H1 (cell line): ENCODE measurements around the gene GPX5. TPM values are rescaled to one million over a fixed set of nuclear protein-coding genes. Genes with fewer than 3 reads are reported as not detected.

Experiments
- CTCF ChIA-PET: fragments of 300-600 bp; sonication (Branson Sonifier 250); formaldehyde crosslinking; loops from one replicate; lab custom pipeline; 2021; ENCODE audit not compliant: partially characterized antibody; lab: Charles Lee
- POLR2A ChIA-PET: fragments of 300-600 bp; sonication (Branson Sonifier 250); formaldehyde crosslinking; loops from one replicate; lab custom pipeline; 2021; ENCODE audit warnings: inconsistent platforms; ENCODE audit not compliant: partially characterized antibody; lab: Charles Lee
- DNase-seq, 2 experiments: peaks; one replicate each; pipeline versions ENCODE4 v3.0.0 to v3.0.0-alpha.2; 2010 to 2022; ENCODE audit warnings: low spot score in 2 of 2, low read depth in 1 of 2, mixed read lengths in 1 of 2
- FAIRE-seq: peaks from 2 replicates; lab custom pipeline; 2011; peaks lifted over from hg19 to GRCh38; lab: Jason Lieb, UNC
- H2AFZ ChIP-seq: 2 replicates; pipeline ENCODE4 v1.8.1; 2012; ENCODE audit warnings: low read length, inconsistent platforms
- H2AK5ac ChIP-seq: 2 replicates; pipeline ENCODE4 v1.6.1; 2013; ENCODE audit warnings: low read depth, low read length
- H2BK120ac ChIP-seq: replicated peaks from 2 replicates; pipeline ENCODE3; 2013; ENCODE audit warnings: low read depth, low read length, inconsistent platforms
- H2BK12ac ChIP-seq: 2 replicates; pipeline ENCODE4 v1.6.1; 2013; ENCODE audit warnings: low read depth, low read length
- H2BK15ac ChIP-seq: 2 replicates; pipeline ENCODE4 v1.6.1; 2013; ENCODE audit warnings: low read length
- H2BK20ac ChIP-seq: 2 replicates; pipeline ENCODE4 v1.6.1; 2013; ENCODE audit warnings: low read length
- H2BK5ac ChIP-seq: 2 replicates; pipeline ENCODE4 v1.6.1; 2013; ENCODE audit warnings: low read depth, low read length
- H3K14ac ChIP-seq: 2 replicates; pipeline ENCODE4 v1.6.1; 2013; ENCODE audit warnings: inconsistent platforms; ENCODE audit not compliant: insufficient read length
- H3K18ac ChIP-seq: 2 replicates; pipeline ENCODE4 v1.6.1; 2013; ENCODE audit warnings: low read length; ENCODE audit errors: extremely low read depth
- H3K23ac ChIP-seq: 2 replicates; pipeline ENCODE4 v1.6.1; 2013; ENCODE audit warnings: inconsistent platforms; ENCODE audit not compliant: insufficient read length
- H3K23me2 ChIP-seq: 2 replicates; pipeline ENCODE4 v1.6.1; 2013; ENCODE audit warnings: low read depth, low read length
- H3K27ac ChIP-seq: 2 replicates; pipeline ENCODE4 v1.6.1; 2011; ENCODE audit warnings: low read depth, low read length, inconsistent platforms
- H3K27me3 ChIP-seq, 4 experiments: replicated peaks in 1 of 4; 1 replicate in 1 of 4; 2 replicates in 3 of 4; pipeline versions ENCODE4 v1.6.1 to v1.8.1; 2011 to 2013; ENCODE audit warnings: low read length in 3 of 4, mild to moderate bottlenecking in 3 of 4, inconsistent platforms in 2 of 4, mixed read lengths in 2 of 4, moderate library complexity in 1 of 4; ENCODE audit not compliant: control insufficient read depth in 3 of 4, insufficient read depth in 3 of 4; ENCODE audit errors: extremely low read depth in 1 of 4
- H3K36me3 ChIP-seq, 4 experiments: 2 replicates each; pipeline versions ENCODE4 v1.6.1 to v1.8.1; 2011 to 2013; ENCODE audit warnings: mild to moderate bottlenecking in 4 of 4, low read length in 3 of 4, moderate library complexity in 2 of 4, control low read depth in 1 of 4, inconsistent platforms in 1 of 4; ENCODE audit not compliant: insufficient read depth in 4 of 4, control insufficient read depth in 2 of 4
- H3K4ac ChIP-seq: replicated peaks from 2 replicates; pipeline ENCODE3; 2013; ENCODE audit warnings: low read length, low read depth, mixed read lengths, inconsistent platforms; ENCODE audit not compliant: insufficient read length
- H3K4me1 ChIP-seq, 4 experiments: replicated peaks in 1 of 4; 1 replicate in 1 of 4; 2 replicates in 3 of 4; pipeline versions ENCODE4 v1.6.1 to v1.8.1; 2011 to 2013; ENCODE audit warnings: low read length in 3 of 4, inconsistent platforms in 2 of 4, mixed read lengths in 1 of 4; ENCODE audit not compliant: insufficient read depth in 4 of 4, control insufficient read depth in 3 of 4
- H3K4me2 ChIP-seq, 2 experiments: 2 replicates each; pipeline versions ENCODE4 v1.6.1 to v1.8.1; 2011 to 2013; ENCODE audit warnings: low read depth in 2 of 2, low read length in 2 of 2, control low read depth in 1 of 2, inconsistent platforms in 1 of 2, mild to moderate bottlenecking in 1 of 2; ENCODE audit not compliant: insufficient read depth in 1 of 2
- H3K4me3 ChIP-seq, 4 experiments: fragments of 200-600, 300-600 bp in 1 of 4; sonication (generic), shearing (Covaris generic), sonication (Bioruptor Twin) in 1 of 4; 2 replicates each; pipeline versions ENCODE4 v1.5.1 to v1.8.1; 2011 to 2016; ENCODE audit warnings: low read length in 4 of 4, low read depth in 3 of 4, control low read depth in 2 of 4, inconsistent platforms in 2 of 4, mild to moderate bottlenecking in 2 of 4, mixed read lengths in 1 of 4, moderate library complexity in 1 of 4; ENCODE audit not compliant: insufficient read depth in 2 of 4; ENCODE audit errors: extremely low read depth in 1 of 4
- H3K56ac ChIP-seq: replicated peaks from 2 replicates; pipeline ENCODE3; 2013; ENCODE audit warnings: low read depth, mild to moderate bottlenecking, mixed read lengths, low read length, inconsistent platforms; ENCODE audit not compliant: insufficient read length
- H3K79me1 ChIP-seq: 2 replicates; pipeline ENCODE4 v1.6.1; 2013; ENCODE audit warnings: low read depth, low read length, control low read depth
- H3K79me2 ChIP-seq, 2 experiments: 2 replicates each; pipeline versions ENCODE4 v1.6.1 to v1.8.1; 2012 to 2013; ENCODE audit warnings: low read length in 2 of 2, mild to moderate bottlenecking in 2 of 2, inconsistent platforms in 1 of 2; ENCODE audit not compliant: insufficient read depth in 2 of 2, control insufficient read depth in 1 of 2
- H3K9ac ChIP-seq, 4 experiments: replicated peaks in 1 of 4; 1 replicate in 1 of 4; 2 replicates in 3 of 4; pipeline versions ENCODE4 v1.6.1 to v1.8.1; 2011 to 2013; ENCODE audit warnings: low read depth in 3 of 4, low read length in 3 of 4, control low read depth in 2 of 4, mild to moderate bottlenecking in 2 of 4, moderate library complexity in 2 of 4, inconsistent platforms in 1 of 4; ENCODE audit errors: extremely low read depth in 1 of 4
- H3K9me3 ChIP-seq, 2 experiments: 2 replicates each; pipeline versions ENCODE4 v1.6.1 to v1.8.1; 2012 to 2013; ENCODE audit warnings: mild to moderate bottlenecking in 2 of 2, moderate library complexity in 2 of 2, control low read depth in 1 of 2, inconsistent platforms in 1 of 2, low read depth in 1 of 2, low read length in 1 of 2, mixed read lengths in 1 of 2; ENCODE audit not compliant: insufficient read depth in 2 of 2
- H4K20me1 ChIP-seq, 2 experiments: replicated peaks in 1 of 2; 2 replicates each; pipeline versions ENCODE3 to v1.8.1; 2011 to 2013; ENCODE audit warnings: inconsistent platforms in 2 of 2, low read length in 2 of 2, mild to moderate bottlenecking in 1 of 2; ENCODE audit not compliant: insufficient read depth in 2 of 2, control insufficient read depth in 1 of 2
- H4K5ac ChIP-seq: 2 replicates; pipeline ENCODE4 v1.6.1; 2013; ENCODE audit warnings: low read length, low read depth, mixed read lengths, inconsistent platforms; ENCODE audit not compliant: insufficient read length
- H4K8ac ChIP-seq: 2 replicates; pipeline ENCODE4 v1.8.0; 2013; ENCODE audit warnings: mild to moderate bottlenecking, moderate library complexity, low read length, inconsistent platforms; ENCODE audit not compliant: insufficient read depth; ENCODE audit errors: extremely low read depth
- H4K91ac ChIP-seq: replicated peaks from 2 replicates; pipeline ENCODE3; 2013; ENCODE audit warnings: low read length, mixed read lengths, inconsistent platforms; ENCODE audit not compliant: insufficient read length
- ASH2L ChIP-seq: fragments of 200-600, 300-600 bp; sonication (generic); IDR thresholded peaks from one replicate; pipeline ENCODE4 v1.7.1; 2017; ENCODE audit warnings: low read length
- BRCA1 ChIP-seq: IDR thresholded peaks from 2 replicates; pipeline ENCODE4 v1.6.1; 2012; ENCODE audit warnings: low read depth, low read length, improper control_type of control experiment
- POU5F1 ChIP-seq: IDR thresholded peaks from 2 replicates; pipeline ENCODE4 v1.6.1; 2011; ENCODE audit warnings: low read depth, mild to moderate bottlenecking, low read length, moderate library complexity
- WGBS, 2 experiments: shearing (Covaris generic) in 1 of 2; methylation state at CpG; one replicate each; pipeline versions ENCODE4 v1.1.6 to v1.1.7; 2013 to 2015; ENCODE audit warnings: low lambda C conversion rate in 2 of 2, mixed read lengths in 2 of 2, inconsistent platforms in 1 of 2, low coverage in 1 of 2, missing lambda C conversion rate in 1 of 2; ENCODE audit not compliant: insufficient replicate concordance in 2 of 2, insufficient coverage in 1 of 2, insufficient read length in 1 of 2; ENCODE audit errors: extremely low coverage in 1 of 2, missing lambda C conversion rate in 1 of 2; 5-methylcytosine and 5-hydroxymethylcytosine counted together
- polyA plus RNA-seq, 7 experiments: library from polyadenylated mRNA; depleted of rRNA in 3 of 7; stranded (reverse) in 5 of 7; unstranded in 2 of 7; fragments of >200 nt in 5 of 7; fragments of 200-250 nt in 2 of 7; gene quantifications; 1 replicate in 5 of 7; 2 replicates in 1 of 7; 4 replicates in 1 of 7; pipeline versions ENCODE4 v1.2.1 to v1.2.3, GENCODE V29; 2011 to 2013; ENCODE audit warnings: missing spikeins in 2 of 7, mixed read lengths in 2 of 7
- total RNA-seq: library from RNA; stranded (reverse); fragmentation: NEBNext Ultra II Directional; extraction: Animal tissue kit (Norgen Biotek cat#: 25700); gene quantifications from 2 replicates; pipeline ENCODE4 v1.2.1, GENCODE V29; 2021

GPX5 gene
- total and polyA plus RNA-seq, 2 of the 8 experiments (the other 6 are each of a cell fraction or from before 2014, with no cell fraction given): 0.08 TPM; not detected in 1

GRCh38 chr6:28506807-28507475 is 18.7 kb upstream of the GPX5 start:
- H2BK120ac ChIP-seq: no peak overlapping the region
- DNase-seq (no peak), FAIRE-seq (peak; percentile 65)
- H3K23ac ChIP-seq: no peak overlapping the region
- no peak overlapping the region for H3K4ac ChIP-seq
- 0 out of 2 replicates have a peak overlapping the region, but pooled peaks have one; percentile 61 for H2BK12ac ChIP-seq
- H3K79me1 ChIP-seq: no peaks in the 10 kb centered on the region
- no peak overlapping the region for H4K5ac ChIP-seq
- H3K79me2 ChIP-seq: no peaks in the 10 kb centered on the region
- H3K4me3 ChIP-seq: no peak overlapping the region
- H4K20me1 ChIP-seq: no peaks in the 10 kb centered on the region
- ChIA-PET POLR2A (interaction anchor here (0.6 to 1.6 kb wide), 3 partner anchors 18 to 144 kb away, joined by 3 to 8 read pairs (median 3); no protein-coding TSS in a partner anchor), CTCF (interaction anchor here (0.6 to 1.9 kb wide), 3 partner anchors 9 to 151 kb away, joined by 3 to 4 read pairs (median 4); partner anchors contain the start of gene GPX6)
- H3K27me3 ChIP-seq: no peaks in the 10 kb centered on the region
- H2AK5ac ChIP-seq: no peak overlapping the region
- no peak overlapping the region for H3K56ac ChIP-seq
- no peak overlapping the region for H2BK15ac ChIP-seq
- no peak overlapping the region for H2BK20ac ChIP-seq
- H4K8ac ChIP-seq: no peak overlapping the region
- H3K23me2 ChIP-seq: no peaks in the 10 kb centered on the region; the same call in 1 of the 2 replicates
- H2AFZ ChIP-seq: no peak overlapping the region
- no peaks in the 10 kb centered on the region for H3K36me3 ChIP-seq
- H3K9me3 ChIP-seq: peaks cover 0 to 6% of the 10 kb centered on the region in 2 experiments; a peak in 1 of 4 replicates
- no peak overlapping the region for H4K91ac ChIP-seq
- 77% methylated on average over 4 of the region's 4 CpGs; no CpG with 5 or more reads in 1 of the 2 experiments for WGBS, 2 experiments
- H3K18ac ChIP-seq: no peak overlapping the region
- no peak for TF ChIP-seq ASH2L
- TF ChIP-seq BRCA1: no peak
- 0 out of 2 replicates have a peak, but pooled peaks have one; percentile 44 for TF ChIP-seq POU5F1
- H2BK5ac ChIP-seq: peak overlapping the region; percentile 52; the same call in 1 of the 2 replicates
- no peak overlapping the region for H3K9ac ChIP-seq
- H3K4me2 ChIP-seq: peak overlapping the region; percentile 6 to 24; a peak in 2 of 4 replicates
- H3K14ac ChIP-seq: no peak overlapping the region
- no peak overlapping the region for H3K27ac ChIP-seq
- H3K4me1 ChIP-seq: peaks cover 3 to 9% (median 5%) of the 10 kb centered on the region in 4 experiments; a peak in 5 of 7 replicates
